SH-SY5Y (cell line): ENCODE data around the gene GAP43.

Experiments
- GATA2 ChIP-seq: IDR thresholded peaks from 2 replicates; pipeline ENCODE4 v1.6.1; 2011; ENCODE audit warnings: mild to moderate bottlenecking, low read depth, low read length
- GATA3 ChIP-seq: IDR thresholded peaks from 2 replicates; pipeline ENCODE4 v1.6.1; 2011; ENCODE audit warnings: low read depth, mild to moderate bottlenecking, low read length, moderate library complexity

DNA sequence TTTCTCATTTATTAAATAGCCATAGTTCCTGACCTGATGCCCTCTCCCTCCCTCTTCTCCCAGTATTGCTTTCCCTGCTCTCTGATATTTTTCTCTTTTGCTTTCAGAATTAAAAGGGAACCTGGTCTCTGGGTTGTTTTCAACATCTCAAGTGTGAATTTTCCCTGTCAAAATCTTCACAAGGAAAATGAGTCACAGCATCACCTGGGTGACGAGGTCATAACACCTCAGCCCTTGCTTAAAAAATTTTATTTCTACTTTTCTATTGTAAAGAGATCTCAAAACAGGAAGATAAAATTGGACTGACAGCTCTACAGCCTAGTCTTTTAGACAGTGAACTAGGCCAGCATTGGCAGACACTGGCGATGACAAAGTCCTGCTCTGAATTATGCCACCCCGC lies 40.1 kb downstream of the GAP43 start:
- TF ChIP-seq GATA3 (no peak), GATA2 (no peak)
